Middle frontal gyrus (tissue), 1 donor: ENCODE results near the gene NUBP1.
"Not testable (repeated sequence)": the region's sequence is repeated elsewhere in the genome, so short reads cannot be mapped to it uniquely, and the experiment has no call there.

Source experiments
- DNase-seq: peaks from one replicate; pipeline ENCODE4 v3.0.0-alpha.2; 2015; ENCODE audit warnings: low spot score; ENCODE audit errors: extremely low spot score

Gene NUBP1

GRCh38 chr16:10751291-10751697, 7.7 kb downstream of the NUBP1 start:
- DNase-seq, result no peak

- no peak for DNase-seq
Measured at GRCh38 chr16:10752843-10753523, 9.3 kb downstream of the NUBP1 start.

GRCh38 chr16:10753670-10754069, 10.0 kb downstream of the NUBP1 start:
- DNase-seq, result no peak

- no peak for DNase-seq
Measured at GRCh38 chr16:10754941-10755340, 11.3 kb downstream of the NUBP1 start.

GRCh38 chr16:10756574-10756973, 12.9 kb downstream of the NUBP1 start:
- no peak for DNase-seq

GRCh38 chr16:10760858-10761257, 17.2 kb downstream of the NUBP1 start:
- DNase-seq, result no peak

- no peak for DNase-seq
Measured at GRCh38 chr16:10761373-10761772, 17.7 kb downstream of the NUBP1 start.

- no peak for DNase-seq
Measured at GRCh38 chr16:10762336-10763016, 18.8 kb downstream of the NUBP1 start.

- DNase-seq, result no peak
Measured at GRCh38 chr16:10763456-10763855, 19.8 kb downstream of the NUBP1 start.

GRCh38 chr16:10765772-10766171, 22.1 kb downstream of the NUBP1 start:
- no peak for DNase-seq

- no peak for DNase-seq
Measured at GRCh38 chr16:10767127-10767526, 23.5 kb downstream of the NUBP1 start.

- no peak for DNase-seq
Measured at GRCh38 chr16:10769381-10769780, 25.7 kb downstream of the NUBP1 start.

GRCh38 chr16:10770907-10771306, 27.3 kb downstream of the NUBP1 start:
- DNase-seq, result no peak

GRCh38 chr16:10776280-10776679, 32.6 kb downstream of the NUBP1 start:
- DNase-seq, result no peak

GRCh38 chr16:10776923-10777322, 33.3 kb downstream of the NUBP1 start:
- not testable (repeated sequence) for DNase-seq

GRCh38 chr16:10777356-10777755, 33.7 kb downstream of the NUBP1 start:
- no peak for DNase-seq

GRCh38 chr16:10779908-10780307, 36.3 kb downstream of the NUBP1 start:
- not testable (repeated sequence) for DNase-seq

GRCh38 chr16:10780628-10781027, 37.0 kb downstream of the NUBP1 start:
- DNase-seq, result no peak

- no peak for DNase-seq
Measured at GRCh38 chr16:10782628-10783027, 39.0 kb downstream of the NUBP1 start.

GRCh38 chr16:10787304-10787703, 43.7 kb downstream of the NUBP1 start:
- no peak for DNase-seq

- not testable (repeated sequence) for DNase-seq
Measured at GRCh38 chr16:10788630-10789029, 45.0 kb downstream of the NUBP1 start.

- no peak for DNase-seq
Measured at GRCh38 chr16:10791048-10791447, 47.4 kb downstream of the NUBP1 start.

- DNase-seq, result no peak
Measured at GRCh38 chr16:10799736-10800135, 56.1 kb downstream of the NUBP1 start.
